WTC11 (cell line): ENCODE results near the gene HDGFL2. TPM values are rescaled to one million over a fixed set of nuclear protein-coding genes. Genes with fewer than 3 reads are reported as not detected.

Experiments
- ATAC-seq: fragments of 200-7000 bp; cut with Tn5 transposase; 2 replicates; pipeline ENCODE4 v1.10.0; 2021; ENCODE audit warnings: mild to moderate bottlenecking, moderate library complexity
- CTCF ChIA-PET: fragments of 300-600 bp; sonication (Branson Sonifier 250); formaldehyde crosslinking; loops from one replicate; lab custom pipeline; 2021; ENCODE audit warnings: antibody characterized with exemption; lab: Charles Lee
- POLR2A ChIA-PET: fragments of 350-600 bp; sonication (Branson Sonifier 250); formaldehyde crosslinking; loops from one replicate; lab custom pipeline; 2021; ENCODE audit warnings: antibody characterized with exemption; lab: Charles Lee
- DNase-seq: peaks from one replicate; pipeline ENCODE4 v3.0.0; 2021; ENCODE audit warnings: low spot score
- H3K27ac Mint-ChIP-seq: 2 replicates; pipeline ENCODE4 v1.8.0; 2021; ENCODE audit warnings: mixed read lengths
- H3K27me3 Mint-ChIP-seq: 2 replicates; pipeline ENCODE4 v1.8.0; 2021; ENCODE audit warnings: low read depth, mild to moderate bottlenecking, moderate library complexity, mixed read lengths
- H3K36me3 Mint-ChIP-seq: 2 replicates; pipeline ENCODE4 v1.8.0; 2021; ENCODE audit warnings: mixed read lengths
- H3K4me1 Mint-ChIP-seq: 2 replicates; pipeline ENCODE4 v1.8.0; 2022; ENCODE audit warnings: mixed read lengths
- H3K4me3 Mint-ChIP-seq: 2 replicates; pipeline ENCODE4 v1.8.0; 2021; ENCODE audit warnings: mild to moderate bottlenecking, moderate library complexity, mixed read lengths
- H3K9me3 Mint-ChIP-seq: 2 replicates; pipeline ENCODE4 v1.8.0; 2021; ENCODE audit warnings: mixed read lengths
- ATF2 ChIP-seq: sonication (generic); formaldehyde crosslinking; IDR thresholded peaks from 2 replicates; pipeline ENCODE4 v1.8.1; 2022; ENCODE audit warnings: low read depth, missing genetic modification reagents, borderline replicate concordance
- CTCF ChIP-seq: fragments of 200-600 bp; IDR thresholded peaks from 2 replicates; pipeline ENCODE4 v1.8.0; 2022; ENCODE audit warnings: antibody characterized with exemption
- GTF2I ChIP-seq: fragments of 250-450 bp; sonication (Bioruptor Pico); conservative IDR thresholded peaks from 2 replicates; pipeline ENCODE4 v1.4.0; 2021; ENCODE audit warnings: mild to moderate bottlenecking
- NFATC4 ChIP-seq: fragments of 250-450 bp; sonication (Bioruptor Pico); IDR thresholded peaks from 2 replicates; pipeline ENCODE4 v1.9.0; 2021; ENCODE audit warnings: mild to moderate bottlenecking
- PRRX2 ChIP-seq: fragments of 250-450 bp; sonication (Bioruptor Pico); IDR thresholded peaks from 2 replicates; pipeline ENCODE4 v1.8.0; 2021; ENCODE audit warnings: mild to moderate bottlenecking
- STAT6 ChIP-seq: sonication (generic); formaldehyde crosslinking; conservative IDR thresholded peaks from 2 replicates; pipeline ENCODE4 v1.8.1; 2023; ENCODE audit warnings: mild to moderate bottlenecking, low read depth, missing genetic modification reagents, moderate library complexity
- USF2 ChIP-seq: sonication (generic); formaldehyde crosslinking; IDR thresholded peaks from 2 replicates; pipeline ENCODE4 v1.8.1; 2023; ENCODE audit warnings: mild to moderate bottlenecking, missing genetic modification reagents, moderate library complexity
- ZNF532 ChIP-seq: fragments of 250-450 bp; sonication (Bioruptor Pico); IDR thresholded peaks from 2 replicates; pipeline ENCODE4 v1.9.0; 2021; ENCODE audit warnings: mild to moderate bottlenecking, borderline replicate concordance
- total RNA-seq: library from RNA; stranded (reverse); gene quantifications from 3 replicates; pipeline ENCODE4 v1.2.3, GENCODE V29; 2021

HDGFL2 gene
- total RNA-seq, 1 experiment from 2014 or later, result 115 TPM

- TF ChIP-seq ZNF532 (no peak), USF2 (CRISPR knock-in tag) (no peak), NFATC4 (CRISPR knock-in tag) (no peak), STAT6 (CRISPR knock-in tag) (no peak)
Measured at GRCh38 chr19:4523306-4524110, 51.4 kb downstream of the HDGFL2 start (continued).

GRCh38 chr19:4524808-4525562 lies 52.9 kb downstream of the HDGFL2 start:
- TF ChIP-seq PRRX2 (CRISPR knock-in tag) (no peak), CTCF (peak; percentile 69; the same call in 1 of the 2 replicates), ATF2 (CRISPR knock-in tag) (no peak), GTF2I (CRISPR knock-in tag) (peak; percentile 50; the same call in 1 of the 2 replicates)
- Mint-ChIP-seq H3K27me3 (peaks cover 35% of the 10 kb centered on the region), H3K4me3 (no peak overlapping the region), H3K27ac (no peak overlapping the region), H3K4me1 (no peaks in the 10 kb centered on the region), H3K36me3 (no peaks in the 10 kb centered on the region), H3K9me3 (no peaks in the 10 kb centered on the region)
- ATAC-seq (peak; percentile 82), DNase-seq (peak; percentile 87)
- ChIA-PET CTCF (interaction anchor here (0.5 to 5.9 kb wide), 69 partner anchors 9 to 804 kb away, joined by 3 to 285 read pairs (median 5); partner anchors contain the start of genes CHAF1A, FEM1A, HDGFL2 and LRG1), POLR2A (interaction anchor here (1.0 kb wide), 1 partner anchor 10 kb away, joined by 9 read pairs; the partner anchor contains the start of gene PLIN5)
